Measurements from ENCODE around the gene PDZD2. TPM values are rescaled to one million over a fixed set of nuclear protein-coding genes. Genes with fewer than 3 reads are reported as not detected.
"Not testable (repeated sequence)": the region's sequence is repeated elsewhere in the genome, so short reads cannot be mapped to it uniquely, and the experiment has no call there.

The PDZD2 gene
- total RNA-seq, 1 donor from 2014 or later, result 105 TPM

DNA sequence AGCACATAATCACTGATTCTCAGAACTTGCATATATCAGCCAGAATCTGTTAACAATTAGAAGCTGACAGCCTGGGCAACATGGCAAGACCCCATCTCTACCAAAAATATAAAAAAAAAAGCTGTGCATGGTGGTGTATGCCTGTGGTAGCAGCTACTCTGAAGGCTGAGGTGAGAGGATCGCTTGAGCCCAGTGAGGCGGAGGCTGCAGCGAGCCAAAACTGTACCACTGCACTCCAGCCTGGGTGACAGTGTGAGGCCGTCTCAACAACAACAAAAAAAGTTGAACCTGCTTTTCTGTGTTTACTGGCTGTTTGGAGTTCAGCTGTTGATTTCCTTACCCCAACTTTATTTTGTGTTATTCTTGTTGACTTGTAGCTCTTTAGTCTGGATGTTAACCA is 468.4 kb downstream of the PDZD2 start:
- intact Hi-C loops (cut with DNase I), result no loop called here

DNA sequence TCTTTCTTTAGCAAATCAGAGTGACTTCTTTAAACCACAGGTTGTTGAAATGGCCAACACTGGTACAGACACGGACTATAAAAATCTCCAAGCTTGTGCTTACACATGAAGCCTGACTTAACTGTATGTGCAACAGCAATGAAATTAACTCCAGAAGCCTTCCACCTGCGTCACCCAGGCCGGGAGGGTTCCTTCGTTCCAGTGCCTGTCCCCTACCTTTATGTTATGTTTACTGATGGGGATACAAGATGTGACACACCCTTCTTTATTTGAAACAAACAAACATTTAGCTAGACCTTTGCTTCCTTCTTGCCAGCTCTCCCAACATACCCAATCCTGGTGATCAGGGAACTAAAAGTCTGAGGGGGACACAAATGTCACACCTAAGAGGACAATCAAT is 469.2 kb downstream of the PDZD2 start:
- intact Hi-C loops (cut with DNase I), result no loop called here
- DNase-seq (ENCODE audit: low spot score), result no peak
- no peak for ATAC-seq

More for the DNA sequence above, 468.4 kb downstream of the PDZD2 start:
- ATAC-seq (no peak), DNase-seq (ENCODE audit: low spot score) (no peak)

GRCh38 chr5:32109236-32109635 is 470.3 kb downstream of the PDZD2 start:
- intact Hi-C loops (cut with DNase I), result no loop called here
- no peak for ATAC-seq
- no peak for DNase-seq (ENCODE audit: low spot score)

- DNase-seq (ENCODE audit: low spot score) (no peak), ATAC-seq (no peak)
Measured at GRCh38 chr5:32110111-32110696, 471.3 kb downstream of the PDZD2 start.

DNA sequence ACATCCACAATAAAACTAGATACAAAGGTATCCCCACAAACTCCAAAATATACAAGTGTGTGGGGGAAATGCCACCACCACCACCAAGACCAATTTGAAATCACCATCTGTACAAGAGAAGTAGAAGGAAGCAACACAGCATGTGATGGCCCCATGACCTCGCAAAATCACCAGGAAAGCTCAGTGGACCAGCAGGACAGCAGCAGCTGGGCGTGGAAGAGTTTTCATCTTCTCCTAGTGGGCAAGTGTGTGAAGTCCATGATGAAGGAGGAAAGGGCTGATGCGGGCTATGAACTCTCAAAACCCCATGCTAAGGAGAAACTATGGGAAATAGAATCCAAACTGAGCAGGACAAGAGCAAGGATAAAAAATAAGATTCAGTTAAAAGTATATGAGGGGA is 477.1 kb downstream of the PDZD2 start:
- no peak for DNase-seq (ENCODE audit: low spot score)
- intact Hi-C loops (cut with DNase I), result no loop called here
- ATAC-seq, result peak; percentile 45

More at GRCh38 chr5:32110111-32110696, 471.3 kb downstream of the PDZD2 start:
- intact Hi-C loops (cut with DNase I), result no loop called here

GRCh38 chr5:32116574-32117313 is 477.8 kb downstream of the PDZD2 start:
- no peak for ATAC-seq
- intact Hi-C loops (cut with DNase I), result no loop called here
- DNase-seq (ENCODE audit: low spot score), result no peak

- intact Hi-C loops (cut with DNase I); DNase-seq (ENCODE audit: low spot score); ATAC-seq: not testable (repeated sequence)
Measured at GRCh38 chr5:32118922-32119321, 480.0 kb downstream of the PDZD2 start.

DNA sequence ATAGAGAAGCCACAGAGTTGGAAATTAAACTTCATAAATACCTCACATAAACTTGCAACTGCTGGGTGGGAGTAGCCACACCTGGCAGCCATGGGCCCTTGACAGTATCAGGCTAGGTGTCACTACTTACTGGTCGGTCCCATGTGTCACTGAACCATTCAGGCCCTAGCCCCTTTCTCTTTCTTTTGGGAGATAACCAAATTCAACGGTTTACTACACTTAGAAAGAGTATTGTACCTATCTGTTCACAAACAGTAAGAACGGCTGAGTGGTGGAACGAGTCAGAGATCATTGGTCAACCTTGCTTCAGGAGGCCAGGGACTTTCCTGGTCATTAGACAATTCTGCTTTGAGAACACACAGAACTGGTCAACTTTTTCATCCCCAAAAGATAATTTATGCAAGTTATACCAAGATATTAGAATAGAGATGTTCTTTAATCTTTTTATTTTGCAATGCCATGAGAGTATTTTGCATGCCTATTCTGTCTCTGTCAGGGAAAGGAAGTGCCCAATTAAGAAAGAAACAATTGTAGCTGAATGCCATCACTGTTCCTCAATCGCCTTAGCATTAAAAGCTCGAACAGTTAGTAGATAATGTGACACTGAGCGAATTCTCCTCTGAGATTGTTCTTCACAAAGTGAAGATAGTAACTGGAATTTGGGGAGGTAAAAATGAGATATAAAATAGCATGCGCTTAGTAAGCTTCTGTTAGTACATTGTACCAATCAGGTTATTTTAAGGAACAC is 484.3 kb downstream of the PDZD2 start:
- intact Hi-C loops (cut with DNase I), result no loop called here
- ATAC-seq, result no peak
- DNase-seq (ENCODE audit: low spot score), result no peak

- intact Hi-C loops (cut with DNase I), result no loop called here
- no peak for DNase-seq (ENCODE audit: low spot score)
- no peak for ATAC-seq
Measured at GRCh38 chr5:32123889-32124676, 485.2 kb downstream of the PDZD2 start.

DNA sequence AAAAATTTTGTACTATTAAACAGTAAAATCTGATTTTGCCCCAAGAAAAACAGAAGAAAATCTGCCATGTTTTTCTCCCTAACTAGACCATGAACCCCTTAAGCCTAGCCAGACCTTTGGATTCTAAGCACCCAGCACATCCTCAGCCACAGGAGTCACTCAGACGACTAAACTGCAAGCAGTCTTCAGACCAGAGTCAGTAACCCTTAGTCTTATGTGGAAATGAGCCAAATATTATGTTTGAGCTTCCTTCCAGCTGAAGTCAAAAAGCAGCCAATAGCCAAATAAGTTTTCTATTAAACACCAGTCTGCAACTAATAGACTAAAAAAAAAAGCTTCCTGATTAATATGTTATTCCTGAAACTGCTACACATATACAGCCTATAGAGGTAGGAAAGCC is 487.8 kb downstream of the PDZD2 start:
- ATAC-seq (no peak), DNase-seq (ENCODE audit: low spot score) (no peak)
- intact Hi-C loops (cut with DNase I), result no loop called here

DNA sequence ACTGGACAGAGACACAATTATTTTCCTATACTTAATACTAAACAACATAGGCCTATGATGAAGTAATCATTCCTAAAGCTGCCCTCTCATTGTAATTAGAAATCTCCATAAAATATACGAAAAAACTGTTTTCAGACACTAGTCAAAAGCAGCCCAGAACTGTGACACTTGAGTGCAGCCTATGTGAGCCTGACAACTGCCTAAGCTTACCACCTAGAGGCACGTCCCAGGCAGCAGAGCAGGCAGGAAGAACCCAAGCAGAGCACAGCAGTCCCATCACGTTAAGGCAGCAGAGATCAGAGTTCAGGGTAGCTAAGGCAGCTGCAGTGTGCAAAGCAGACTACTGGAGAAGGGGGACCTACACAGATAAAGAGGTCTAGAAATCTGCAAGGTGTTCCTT is 488.8 kb downstream of the PDZD2 start:
- DNase-seq (ENCODE audit: low spot score), result no peak
- intact Hi-C loops (cut with DNase I), result no loop called here
- ATAC-seq, result no peak

GRCh38 chr5:32129074-32129598 is 490.2 kb downstream of the PDZD2 start:
- peak; percentile 43 for ATAC-seq
- DNase-seq (ENCODE audit: low spot score), result no peak
- intact Hi-C loops (cut with DNase I), result no loop called here

- intact Hi-C loops (cut with DNase I), result no loop called here
- ATAC-seq, result no peak
- DNase-seq (ENCODE audit: low spot score), result no peak
Measured at GRCh38 chr5:32130865-32131264, 491.9 kb downstream of the PDZD2 start.

DNA sequence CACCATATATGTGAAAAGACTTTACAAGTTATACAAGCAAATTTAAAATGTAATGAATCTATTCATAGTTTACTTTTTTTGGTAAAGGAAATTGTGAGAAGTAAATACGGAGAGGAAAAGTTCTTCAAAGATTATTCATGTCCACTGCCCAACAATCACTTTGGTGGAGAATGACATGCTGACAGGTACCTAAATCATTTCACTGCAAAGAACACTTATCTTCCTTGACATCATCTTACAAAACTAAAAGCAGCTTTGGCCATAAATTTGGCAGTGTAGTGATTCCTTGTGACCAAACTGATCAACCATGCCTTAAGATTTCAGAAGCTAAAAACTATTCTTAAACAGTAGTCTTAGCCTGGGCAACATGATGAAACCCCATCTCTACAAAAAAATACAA is 492.7 kb downstream of the PDZD2 start:
- ATAC-seq (no peak), DNase-seq (ENCODE audit: low spot score) (no peak)
- intact Hi-C loops (cut with DNase I), result no loop called here

GRCh38 chr5:32132757-32133156 is 493.8 kb downstream of the PDZD2 start:
- DNase-seq (ENCODE audit: low spot score), result no peak
- intact Hi-C loops (cut with DNase I), result no loop called here

DNA sequence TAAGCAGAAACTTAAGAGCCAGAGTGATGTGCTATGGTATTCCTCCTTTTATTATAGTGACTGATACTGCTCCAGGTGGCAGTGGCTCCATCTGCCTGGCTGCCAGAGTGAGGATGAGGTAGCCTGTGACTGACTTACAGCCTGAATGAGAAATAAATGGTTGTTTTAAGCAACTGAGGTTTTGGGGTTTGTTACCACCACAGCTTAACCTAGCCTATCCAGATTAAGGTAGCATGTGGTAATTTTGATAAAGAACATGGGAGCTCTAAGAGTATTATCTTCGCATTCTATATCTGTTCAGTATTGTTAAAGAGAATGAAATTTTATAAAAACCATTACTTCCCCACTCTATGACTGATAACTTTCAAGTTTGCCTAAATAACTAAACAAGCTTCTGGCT is 496.2 kb downstream of the PDZD2 start:
- ATAC-seq (no peak), DNase-seq (ENCODE audit: low spot score) (no peak)
- intact Hi-C loops (cut with DNase I), result no loop called here

More at GRCh38 chr5:32132757-32133156, 493.8 kb downstream of the PDZD2 start:
- ATAC-seq, result no peak

DNA sequence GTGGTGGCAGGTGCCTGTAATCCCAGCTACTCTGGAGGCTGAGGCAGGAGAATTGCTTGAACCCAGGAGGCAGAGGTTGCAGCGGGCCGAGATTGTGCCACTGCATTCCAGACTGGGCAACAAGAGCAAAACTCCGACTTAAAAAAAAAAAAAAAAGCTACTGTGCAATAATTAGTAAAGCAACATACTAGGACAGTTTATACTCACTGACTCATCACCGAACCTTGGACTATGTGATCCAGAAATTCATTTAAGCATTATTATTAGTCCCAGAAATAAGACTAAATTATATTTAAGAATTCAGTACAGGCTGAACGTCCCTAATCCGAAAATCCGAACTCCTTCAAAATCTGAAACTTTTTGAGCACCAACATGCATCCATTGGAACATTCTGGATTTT is 497.4 kb downstream of the PDZD2 start:
- no peak for DNase-seq (ENCODE audit: low spot score)
- intact Hi-C loops (cut with DNase I), result no loop called here
- no peak for ATAC-seq

DNA sequence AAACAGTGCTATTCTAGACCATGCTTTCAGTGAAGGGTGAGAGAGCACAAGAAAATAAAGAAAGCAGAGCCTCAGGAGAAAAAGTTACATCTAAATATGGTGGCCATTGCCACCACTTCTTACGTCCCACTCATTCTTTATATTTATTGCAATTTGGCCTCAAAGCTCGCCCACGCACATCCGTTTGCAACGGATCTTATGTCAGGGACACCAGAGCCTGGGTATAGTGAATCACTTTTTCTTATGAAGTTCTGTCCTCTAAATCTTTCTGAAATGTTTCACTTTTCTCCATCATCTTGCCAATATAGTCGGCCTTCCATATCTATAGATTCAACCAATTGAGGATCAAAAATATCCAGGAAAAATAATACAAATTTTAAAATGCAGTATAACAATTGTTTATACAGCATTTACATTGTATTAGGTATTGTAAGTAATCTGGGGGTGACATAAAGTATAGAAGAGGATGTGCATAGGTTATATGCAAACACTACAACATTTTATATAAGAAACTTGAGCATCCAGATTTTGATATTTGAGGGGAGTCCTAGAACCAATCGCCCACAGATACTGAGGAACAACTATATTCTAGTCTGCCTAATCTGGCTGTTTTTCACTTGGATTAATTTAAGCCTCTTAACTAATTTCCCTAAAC is 500.0 kb downstream of the PDZD2 start:
- ATAC-seq (no peak), DNase-seq (ENCODE audit: low spot score) (no peak)
- intact Hi-C loops (cut with DNase I), result no loop called here

All from sciatic nerve (tissue), 2 donors.